GM19328 (cell line): ENCODE measurements around the gene TNIP1.

ENCODE experiments used
- ATAC-seq: cut with Tn5 transposase; IDR thresholded peaks from one replicate; pipeline ENCODE4 v1.9.1; 2021; ENCODE audit warnings: mild to moderate bottlenecking, moderate library complexity; ENCODE audit not compliant: unreplicated experiment

The TNIP1 gene

GRCh38 chr5:151024440-151025249 lies 56.2 kb downstream of the TNIP1 start:
- ATAC-seq, result no peak

- no peak for ATAC-seq
Measured at GRCh38 chr5:151023651-151024050, 57.2 kb downstream of the TNIP1 start.

DNA sequence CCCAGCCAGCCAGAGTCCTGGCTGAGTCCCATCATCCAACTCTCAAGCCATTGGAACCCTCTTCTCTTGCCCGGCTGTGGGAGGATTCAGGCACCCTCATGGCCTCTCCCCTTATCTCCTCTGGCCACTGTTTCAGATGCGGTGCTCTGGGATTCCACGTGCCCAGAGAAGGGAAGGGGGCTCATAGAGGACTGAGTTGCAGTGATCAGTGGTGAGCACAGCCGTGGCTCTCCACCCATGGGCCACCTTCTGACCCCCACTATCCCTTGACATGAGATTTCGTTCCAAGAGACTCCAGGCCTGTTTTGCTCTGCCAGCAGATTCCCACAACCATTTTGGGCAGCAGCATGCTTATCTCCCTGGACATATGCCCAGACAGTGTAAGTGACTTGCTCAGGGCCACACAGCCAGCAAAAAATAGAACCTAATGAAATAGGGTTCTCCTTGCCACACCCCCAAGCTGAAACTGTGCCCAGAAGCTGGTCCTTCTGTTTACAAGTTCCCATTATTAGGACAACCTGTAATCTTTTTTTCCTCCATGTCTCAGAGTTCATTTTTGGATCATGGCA lies 57.7 kb downstream of the TNIP1 start:
- ATAC-seq, result no peak

DNA sequence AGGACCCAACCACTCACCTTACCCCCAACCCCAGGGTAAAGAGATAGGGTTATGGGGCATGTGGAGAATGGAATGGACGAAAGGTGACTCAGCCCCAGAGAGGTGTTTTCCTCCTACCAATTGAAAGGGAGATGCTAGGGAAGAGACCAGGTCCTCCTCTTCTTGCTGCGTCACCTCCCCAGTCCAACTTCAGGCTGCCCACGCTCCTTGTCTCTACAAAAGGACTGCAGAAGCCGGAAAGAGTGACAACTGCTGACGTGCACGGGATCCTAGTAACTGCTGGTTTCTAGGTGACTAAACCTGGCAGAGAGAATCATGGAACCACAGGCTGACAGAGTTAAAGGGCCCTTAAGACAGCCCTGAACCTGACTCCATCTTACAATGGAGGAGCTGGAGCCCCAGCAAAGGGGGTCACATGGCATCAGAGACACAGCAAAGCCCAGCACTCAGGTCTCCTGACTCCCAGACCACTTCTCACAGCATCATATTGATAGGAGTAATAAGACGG lies 58.3 kb downstream of the TNIP1 start:
- ATAC-seq, result no peak

DNA sequence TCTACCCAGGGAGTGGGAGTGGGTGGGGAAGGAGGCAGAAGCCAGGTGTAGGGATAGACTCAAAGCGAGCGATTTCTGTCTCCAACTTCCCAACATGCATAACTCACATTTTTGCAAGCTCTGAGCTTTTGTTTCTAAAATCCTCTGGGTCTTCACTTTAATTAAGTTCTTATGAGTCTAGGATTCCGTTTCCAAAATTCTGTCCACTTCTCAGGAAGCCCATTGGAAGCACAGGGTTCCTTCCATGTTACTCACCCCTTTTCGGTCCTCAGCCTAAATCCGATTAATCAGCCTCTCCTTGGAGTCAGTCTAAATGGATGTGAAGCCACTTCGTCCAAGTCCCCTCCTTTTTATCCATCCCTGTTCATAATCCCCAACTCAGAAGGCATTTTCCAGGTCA lies 59.1 kb downstream of the TNIP1 start:
- ATAC-seq, result no peak

GRCh38 chr5:151020304-151021110 lies 60.3 kb downstream of the TNIP1 start, which contains the start of gene GPX3:
Gene GPX3, plus strand, starts transcription at chr5:151020591. Its CDS starts 64 bp downstream, at chr5:151020655.
- no peak for ATAC-seq

DNA sequence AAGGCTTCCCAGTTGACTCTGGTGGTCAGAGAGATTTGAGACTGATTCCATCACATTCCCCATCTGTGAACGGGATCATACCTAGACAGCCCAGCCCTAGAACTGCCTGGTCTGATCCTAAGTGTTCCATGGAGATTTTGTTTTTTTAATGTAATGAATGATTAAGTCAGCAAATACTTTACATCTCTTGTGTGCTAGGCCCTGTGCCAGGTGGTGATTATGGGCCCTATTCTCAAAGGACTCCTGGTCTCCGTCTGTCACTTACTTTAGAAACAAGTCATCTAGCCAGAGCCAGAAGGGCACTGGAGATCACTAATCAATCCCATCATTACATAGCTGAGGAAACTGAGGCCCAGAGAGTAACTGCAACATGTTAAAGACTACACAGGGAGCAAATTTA lies 61.5 kb downstream of the TNIP1 start:
- ATAC-seq, result no peak

DNA sequence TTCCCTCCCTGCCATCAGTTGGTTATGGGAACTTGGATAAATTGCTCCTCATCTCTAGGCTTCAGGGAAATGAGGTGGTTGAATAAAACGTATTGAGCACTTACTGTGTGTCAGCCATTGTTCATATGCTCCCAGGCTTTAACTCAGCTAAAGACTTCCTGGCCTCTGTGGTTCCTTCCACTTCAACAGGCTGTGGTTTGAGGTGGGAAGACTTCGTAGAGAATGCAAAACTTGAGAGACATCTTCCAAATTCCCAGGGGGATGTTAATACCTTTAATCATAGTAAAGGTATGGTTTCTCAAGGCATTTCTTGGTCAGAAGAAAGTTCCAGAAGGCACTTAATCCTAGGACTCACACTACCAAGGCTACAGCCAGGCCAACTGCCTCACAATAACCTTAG lies 62.0 kb downstream of the TNIP1 start:
- ATAC-seq, result no peak

DNA sequence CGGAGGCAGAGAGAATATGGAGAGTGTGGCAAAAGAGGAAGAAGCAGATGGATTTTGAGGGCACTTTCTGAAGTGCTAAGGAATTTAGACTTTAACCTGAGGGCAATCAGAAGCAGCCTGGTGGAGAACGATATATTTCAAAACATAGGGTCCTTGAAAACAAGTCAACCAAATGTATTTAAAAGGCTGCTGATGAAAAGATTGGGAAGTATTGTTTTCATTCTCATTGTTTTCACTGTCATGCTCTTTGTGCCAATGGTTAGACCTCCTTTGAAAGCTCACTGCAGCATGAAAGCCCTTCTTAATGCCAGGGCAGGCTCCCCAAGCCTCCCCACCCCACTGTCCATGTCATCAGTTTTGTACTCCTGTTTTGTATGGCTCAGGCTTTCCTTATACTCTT lies 62.9 kb downstream of the TNIP1 start:
- no peak for ATAC-seq

- no peak for ATAC-seq
Measured at GRCh38 chr5:151016700-151017099, 64.1 kb downstream of the TNIP1 start.

DNA sequence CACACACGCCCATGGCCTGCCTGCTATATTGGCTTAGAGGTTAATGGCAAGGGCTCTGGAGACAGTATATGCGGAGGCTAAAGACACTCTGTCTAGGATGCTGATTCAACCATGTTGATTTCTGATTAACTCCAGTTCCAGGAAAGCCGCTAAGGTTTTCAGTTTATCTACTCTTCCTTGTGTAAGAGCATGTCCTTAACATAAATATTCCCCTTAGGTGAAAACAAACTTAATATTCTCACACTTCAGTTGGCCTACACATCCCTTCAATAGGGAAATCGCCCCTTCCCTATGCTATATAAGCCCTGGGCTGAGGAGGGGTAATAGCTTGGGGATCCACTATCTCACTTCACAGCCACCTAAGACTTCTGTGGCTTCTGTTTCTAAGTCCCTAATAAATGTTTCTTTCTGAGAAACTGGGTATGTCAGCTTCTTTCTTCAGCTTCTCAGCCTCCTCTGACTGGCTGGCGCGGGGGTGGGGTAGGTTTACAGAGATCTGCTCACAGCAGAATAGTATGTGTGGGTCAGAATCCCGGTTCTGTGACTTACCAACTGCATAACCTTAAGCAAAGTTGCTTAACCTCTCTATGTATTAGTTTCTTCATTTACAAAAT lies 64.8 kb downstream of the TNIP1 start:
- ATAC-seq, result no peak

DNA sequence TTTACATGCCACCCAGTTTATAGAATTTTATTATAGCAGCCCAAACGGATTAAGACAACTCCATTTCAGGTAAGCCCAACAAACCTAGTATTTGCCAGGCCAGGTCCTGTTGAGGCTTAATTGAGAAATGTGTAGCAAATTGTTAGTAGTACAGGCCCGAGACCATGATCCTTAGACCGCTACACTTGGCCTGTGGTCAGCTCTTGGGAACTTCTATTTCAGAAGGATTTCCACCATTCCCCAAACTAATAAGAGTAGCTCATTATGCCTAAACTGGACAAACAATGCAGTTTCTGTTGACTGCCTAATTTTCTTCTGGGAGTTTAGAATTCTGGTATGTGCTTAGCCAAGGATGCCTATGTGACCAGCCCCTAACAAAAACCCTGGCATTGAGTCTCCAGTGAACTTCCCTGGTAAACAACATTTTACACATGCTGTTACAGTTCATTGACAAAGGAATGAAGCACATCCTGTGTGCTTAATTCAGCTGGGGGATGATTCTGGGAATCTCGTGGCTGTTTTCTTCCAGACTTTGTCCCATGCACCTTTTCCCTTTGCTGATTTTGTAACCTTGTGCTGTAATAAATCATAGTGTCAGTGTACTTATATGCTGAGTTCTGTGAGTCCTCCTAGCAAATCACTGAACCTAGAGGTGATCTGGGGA lies 66.0 kb downstream of the TNIP1 start:
- no peak for ATAC-seq

DNA sequence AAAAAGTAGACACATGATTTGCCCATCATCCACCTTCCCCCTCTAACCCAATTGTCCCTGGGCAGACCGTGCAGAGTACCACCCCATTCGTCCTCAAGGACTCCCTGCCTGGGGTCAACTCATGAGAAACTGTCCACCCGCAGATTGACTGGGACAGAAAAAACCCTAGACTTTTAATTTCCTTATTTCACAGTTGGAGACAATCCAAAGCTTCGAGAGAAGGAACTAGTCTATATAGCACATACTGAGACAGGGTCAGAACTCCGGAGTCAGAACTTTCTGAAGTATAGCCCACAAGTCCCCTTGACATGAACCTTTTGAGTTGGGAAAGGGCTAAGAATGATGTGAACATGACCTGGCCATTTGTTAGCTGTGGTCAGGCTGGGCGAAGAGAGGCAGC lies 68.0 kb downstream of the TNIP1 start:
- no peak for ATAC-seq

- no peak for ATAC-seq
Measured at GRCh38 chr5:151008906-151009305, 71.9 kb downstream of the TNIP1 start.

- ATAC-seq, result no peak
Measured at GRCh38 chr5:151008210-151008491, 72.7 kb downstream of the TNIP1 start.

- ATAC-seq, result no peak
Measured at GRCh38 chr5:151007430-151008209, 73.2 kb downstream of the TNIP1 start.

- ATAC-seq, result no peak
Measured at GRCh38 chr5:151006704-151007334, 74.0 kb downstream of the TNIP1 start.

GRCh38 chr5:151005950-151006576 lies 74.8 kb downstream of the TNIP1 start:
- ATAC-seq, result no peak
